WTC11 (cell line): ENCODE data around the gene OTULIN.

Experiments used
- ATF3 ChIP-seq: sonication (generic); formaldehyde crosslinking; conservative IDR thresholded peaks from 2 replicates; pipeline ENCODE4 v1.8.1; 2022; ENCODE audit warnings: mild to moderate bottlenecking, missing genetic modification reagents
- E2F4 ChIP-seq: sonication (generic); formaldehyde crosslinking; IDR thresholded peaks from 2 replicates; pipeline ENCODE4 v1.8.1; 2022; ENCODE audit warnings: low read depth, mild to moderate bottlenecking, moderate library complexity, missing genetic modification reagents, borderline replicate concordance
- JAZF1 ChIP-seq: fragments of 250-450 bp; sonication (Bioruptor Pico); IDR thresholded peaks from 2 replicates; pipeline ENCODE4 v1.9.0; 2021; ENCODE audit warnings: moderate library complexity, mild to moderate bottlenecking, inconsistent platforms
- KAT7 ChIP-seq: sonication (generic); formaldehyde crosslinking; IDR thresholded peaks from 2 replicates; pipeline ENCODE4 v1.8.1; 2023; ENCODE audit warnings: missing genetic modification reagents, mild to moderate bottlenecking, borderline replicate concordance
- NR1H2 ChIP-seq: sonication (generic); formaldehyde crosslinking; IDR thresholded peaks from 2 replicates; pipeline ENCODE4 v1.9.0; 2021; ENCODE audit warnings: mild to moderate bottlenecking, moderate library complexity, missing genetic modification reagents
- NR2C2 ChIP-seq: sonication (generic); formaldehyde crosslinking; IDR thresholded peaks from 2 replicates; pipeline ENCODE4 v1.8.0; 2022; ENCODE audit warnings: mild to moderate bottlenecking, missing genetic modification reagents
- TF ChIP-seq, protein P1 (sequence below): fragments of 200-600 bp; IDR thresholded peaks from 2 replicates; pipeline ENCODE4 v1.8.0; 2022; ENCODE audit warnings: antibody characterized with exemption
- TF ChIP-seq, protein P2 (sequence below): sonication (generic); formaldehyde crosslinking; IDR thresholded peaks from 2 replicates; pipeline ENCODE4 v1.8.0; 2022; ENCODE audit warnings: missing genetic modification reagents
- TF ChIP-seq, protein P3 (sequence below): sonication (generic); formaldehyde crosslinking; IDR thresholded peaks from 2 replicates; pipeline ENCODE4 v1.8.1; 2023; ENCODE audit warnings: mild to moderate bottlenecking, missing genetic modification reagents, moderate library complexity
- TF ChIP-seq, protein P4 (sequence below): sonication (generic); formaldehyde crosslinking; IDR thresholded peaks from 2 replicates; pipeline ENCODE4 v1.8.1; 2022; ENCODE audit warnings: low read depth, missing genetic modification reagents, borderline replicate concordance

- TF ChIP-seq KAT7 (CRISPR knock-in tag), result no peak
- TF ChIP-seq, protein P1, sequence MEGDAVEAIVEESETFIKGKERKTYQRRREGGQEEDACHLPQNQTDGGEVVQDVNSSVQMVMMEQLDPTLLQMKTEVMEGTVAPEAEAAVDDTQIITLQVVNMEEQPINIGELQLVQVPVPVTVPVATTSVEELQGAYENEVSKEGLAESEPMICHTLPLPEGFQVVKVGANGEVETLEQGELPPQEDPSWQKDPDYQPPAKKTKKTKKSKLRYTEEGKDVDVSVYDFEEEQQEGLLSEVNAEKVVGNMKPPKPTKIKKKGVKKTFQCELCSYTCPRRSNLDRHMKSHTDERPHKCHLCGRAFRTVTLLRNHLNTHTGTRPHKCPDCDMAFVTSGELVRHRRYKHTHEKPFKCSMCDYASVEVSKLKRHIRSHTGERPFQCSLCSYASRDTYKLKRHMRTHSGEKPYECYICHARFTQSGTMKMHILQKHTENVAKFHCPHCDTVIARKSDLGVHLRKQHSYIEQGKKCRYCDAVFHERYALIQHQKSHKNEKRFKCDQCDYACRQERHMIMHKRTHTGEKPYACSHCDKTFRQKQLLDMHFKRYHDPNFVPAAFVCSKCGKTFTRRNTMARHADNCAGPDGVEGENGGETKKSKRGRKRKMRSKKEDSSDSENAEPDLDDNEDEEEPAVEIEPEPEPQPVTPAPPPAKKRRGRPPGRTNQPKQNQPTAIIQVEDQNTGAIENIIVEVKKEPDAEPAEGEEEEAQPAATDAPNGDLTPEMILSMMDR, result no peak
- no peak for TF ChIP-seq ATF3 (CRISPR knock-in tag)
- TF ChIP-seq, protein P2, sequence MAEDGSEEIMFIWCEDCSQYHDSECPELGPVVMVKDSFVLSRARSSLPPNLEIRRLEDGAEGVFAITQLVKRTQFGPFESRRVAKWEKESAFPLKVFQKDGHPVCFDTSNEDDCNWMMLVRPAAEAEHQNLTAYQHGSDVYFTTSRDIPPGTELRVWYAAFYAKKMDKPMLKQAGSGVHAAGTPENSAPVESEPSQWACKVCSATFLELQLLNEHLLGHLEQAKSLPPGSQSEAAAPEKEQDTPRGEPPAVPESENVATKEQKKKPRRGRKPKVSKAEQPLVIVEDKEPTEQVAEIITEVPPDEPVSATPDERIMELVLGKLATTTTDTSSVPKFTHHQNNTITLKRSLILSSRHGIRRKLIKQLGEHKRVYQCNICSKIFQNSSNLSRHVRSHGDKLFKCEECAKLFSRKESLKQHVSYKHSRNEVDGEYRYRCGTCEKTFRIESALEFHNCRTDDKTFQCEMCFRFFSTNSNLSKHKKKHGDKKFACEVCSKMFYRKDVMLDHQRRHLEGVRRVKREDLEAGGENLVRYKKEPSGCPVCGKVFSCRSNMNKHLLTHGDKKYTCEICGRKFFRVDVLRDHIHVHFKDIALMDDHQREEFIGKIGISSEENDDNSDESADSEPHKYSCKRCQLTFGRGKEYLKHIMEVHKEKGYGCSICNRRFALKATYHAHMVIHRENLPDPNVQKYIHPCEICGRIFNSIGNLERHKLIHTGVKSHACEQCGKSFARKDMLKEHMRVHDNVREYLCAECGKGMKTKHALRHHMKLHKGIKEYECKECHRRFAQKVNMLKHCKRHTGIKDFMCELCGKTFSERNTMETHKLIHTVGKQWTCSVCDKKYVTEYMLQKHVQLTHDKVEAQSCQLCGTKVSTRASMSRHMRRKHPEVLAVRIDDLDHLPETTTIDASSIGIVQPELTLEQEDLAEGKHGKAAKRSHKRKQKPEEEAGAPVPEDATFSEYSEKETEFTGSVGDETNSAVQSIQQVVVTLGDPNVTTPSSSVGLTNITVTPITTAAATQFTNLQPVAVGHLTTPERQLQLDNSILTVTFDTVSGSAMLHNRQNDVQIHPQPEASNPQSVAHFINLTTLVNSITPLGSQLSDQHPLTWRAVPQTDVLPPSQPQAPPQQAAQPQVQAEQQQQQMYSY (CRISPR knock-in tag), result no peak
- no peak for TF ChIP-seq NR2C2 (CRISPR knock-in tag)
- TF ChIP-seq JAZF1 (CRISPR knock-in tag), result no peak
- TF ChIP-seq, protein P3, sequence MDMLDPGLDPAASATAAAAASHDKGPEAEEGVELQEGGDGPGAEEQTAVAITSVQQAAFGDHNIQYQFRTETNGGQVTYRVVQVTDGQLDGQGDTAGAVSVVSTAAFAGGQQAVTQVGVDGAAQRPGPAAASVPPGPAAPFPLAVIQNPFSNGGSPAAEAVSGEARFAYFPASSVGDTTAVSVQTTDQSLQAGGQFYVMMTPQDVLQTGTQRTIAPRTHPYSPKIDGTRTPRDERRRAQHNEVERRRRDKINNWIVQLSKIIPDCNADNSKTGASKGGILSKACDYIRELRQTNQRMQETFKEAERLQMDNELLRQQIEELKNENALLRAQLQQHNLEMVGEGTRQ (CRISPR knock-in tag), result no peak
- no peak for TF ChIP-seq NR1H2 (CRISPR knock-in tag)
- TF ChIP-seq E2F4 (CRISPR knock-in tag), result no peak
- TF ChIP-seq, protein P4, sequence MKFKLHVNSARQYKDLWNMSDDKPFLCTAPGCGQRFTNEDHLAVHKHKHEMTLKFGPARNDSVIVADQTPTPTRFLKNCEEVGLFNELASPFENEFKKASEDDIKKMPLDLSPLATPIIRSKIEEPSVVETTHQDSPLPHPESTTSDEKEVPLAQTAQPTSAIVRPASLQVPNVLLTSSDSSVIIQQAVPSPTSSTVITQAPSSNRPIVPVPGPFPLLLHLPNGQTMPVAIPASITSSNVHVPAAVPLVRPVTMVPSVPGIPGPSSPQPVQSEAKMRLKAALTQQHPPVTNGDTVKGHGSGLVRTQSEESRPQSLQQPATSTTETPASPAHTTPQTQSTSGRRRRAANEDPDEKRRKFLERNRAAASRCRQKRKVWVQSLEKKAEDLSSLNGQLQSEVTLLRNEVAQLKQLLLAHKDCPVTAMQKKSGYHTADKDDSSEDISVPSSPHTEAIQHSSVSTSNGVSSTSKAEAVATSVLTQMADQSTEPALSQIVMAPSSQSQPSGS, result no peak
Measured at GRCh38 chr5:14667770-14668169, 3.3 kb downstream of the OTULIN start.
